Astrocyte (in vitro differentiated cells and primary cell): ENCODE measurements around the gene CCDC180. TPM values are rescaled to one million over a fixed set of nuclear protein-coding genes. Genes with fewer than 3 reads are reported as not detected.

Source experiments
- DNase-seq: peaks from one replicate; pipeline ENCODE4 v3.0.0-alpha.2; 2010; ENCODE audit warnings: low read depth
- FAIRE-seq: peaks from 2 replicates; lab custom pipeline; 2011; peaks lifted over from hg19 to GRCh38; lab: Jason Lieb, UNC
- H2AFZ ChIP-seq: 2 replicates; pipeline ENCODE4 v1.6.0; 2012; ENCODE audit warnings: low read depth, low read length, inconsistent platforms
- H3K27ac ChIP-seq: 2 replicates; pipeline ENCODE4 v1.5.1; 2011; ENCODE audit warnings: low read depth, low read length, inconsistent platforms
- H3K27me3 ChIP-seq: 2 replicates; pipeline ENCODE4 v1.6.0; 2011; ENCODE audit warnings: low read length, inconsistent platforms; ENCODE audit not compliant: insufficient read depth
- H3K36me3 ChIP-seq: 2 replicates; pipeline ENCODE4 v1.5.1; 2011; ENCODE audit warnings: low read length, inconsistent platforms; ENCODE audit not compliant: insufficient read depth
- H3K4me1 ChIP-seq: 2 replicates; pipeline ENCODE4 v1.5.1; 2011; ENCODE audit warnings: low read length, inconsistent platforms; ENCODE audit not compliant: insufficient read depth
- H3K4me2 ChIP-seq: 2 replicates; pipeline ENCODE4 v1.6.0; 2012; ENCODE audit warnings: low read length, inconsistent platforms
- H3K4me3 ChIP-seq: 2 replicates; pipeline ENCODE4 v1.5.1; 2011; ENCODE audit warnings: low read depth, mild to moderate bottlenecking, low read length, inconsistent platforms; ENCODE audit not compliant: insufficient read depth
- H3K79me2 ChIP-seq: 2 replicates; pipeline ENCODE4 v1.6.0; 2012; ENCODE audit warnings: mild to moderate bottlenecking, low read length, inconsistent platforms; ENCODE audit not compliant: insufficient read depth
- H3K9ac ChIP-seq: 2 replicates; pipeline ENCODE4 v1.6.0; 2012; ENCODE audit warnings: mild to moderate bottlenecking, low read length, inconsistent platforms
- H3K9me3 ChIP-seq: 2 replicates; pipeline ENCODE4 v1.5.1; 2012; ENCODE audit warnings: low read depth, mild to moderate bottlenecking, low read length, inconsistent platforms; ENCODE audit not compliant: insufficient read depth
- H4K20me1 ChIP-seq: 2 replicates; pipeline ENCODE4 v1.6.0; 2012; ENCODE audit warnings: low read length, inconsistent platforms; ENCODE audit not compliant: insufficient read depth
- H3K27ac Mint-ChIP-seq: one replicate; pipeline ENCODE4 v1.8.0; 2021; ENCODE audit warnings: mild to moderate bottlenecking, mixed read lengths; ENCODE audit not compliant: unreplicated experiment
- H3K27me3 Mint-ChIP-seq: one replicate; pipeline ENCODE4 v1.8.0; 2021; ENCODE audit warnings: low read depth, mixed read lengths; ENCODE audit not compliant: unreplicated experiment
- H3K36me3 Mint-ChIP-seq: one replicate; pipeline ENCODE4 v1.8.0; 2021; ENCODE audit warnings: low read depth, mixed read lengths; ENCODE audit not compliant: unreplicated experiment
- H3K4me1 Mint-ChIP-seq: one replicate; pipeline ENCODE4 v1.8.0; 2021; ENCODE audit warnings: low read depth, mixed read lengths; ENCODE audit not compliant: unreplicated experiment
- H3K4me3 Mint-ChIP-seq: one replicate; pipeline ENCODE4 v1.8.0; 2021; ENCODE audit warnings: mild to moderate bottlenecking, moderate library complexity, mixed read lengths; ENCODE audit not compliant: unreplicated experiment
- H3K9me3 Mint-ChIP-seq: one replicate; pipeline ENCODE4 v1.8.0; 2021; ENCODE audit warnings: mild to moderate bottlenecking, mixed read lengths; ENCODE audit not compliant: unreplicated experiment
- CTCF ChIP-seq: IDR thresholded peaks from 2 replicates; pipeline ENCODE4 v1.5.1; 2011; ENCODE audit warnings: low read depth, mild to moderate bottlenecking, inconsistent platforms, low read length, moderate library complexity; ENCODE audit not compliant: insufficient read depth
- EZH2 ChIP-seq: IDR thresholded peaks from 2 replicates; pipeline ENCODE4 v1.6.1; 2012; ENCODE audit warnings: mild to moderate bottlenecking, low read length, inconsistent platforms; ENCODE audit not compliant: insufficient read depth
- total RNA-seq: library from RNA; stranded (reverse); gene quantifications from 2 replicates; pipeline ENCODE4 v1.2.1, GENCODE V29; 2021

CCDC180 gene
- total RNA-seq, 1 donor from 2014 or later, result 2.2 TPM

GRCh38 chr9:97300586-97300985, 6.9 kb upstream of the CCDC180 start:
- no peak for DNase-seq

GRCh38 chr9:97301974-97302373, 5.5 kb upstream of the CCDC180 start:
- DNase-seq (no peak), FAIRE-seq (no peak)
- H3K79me2 ChIP-seq, result no peaks in the 10 kb centered on the region
- H3K9me3 Mint-ChIP-seq, result peaks cover 7% of the 10 kb centered on the region
- H3K4me3 ChIP-seq, result no peak overlapping the region
- H3K4me1 Mint-ChIP-seq, result no peaks in the 10 kb centered on the region
- H2AFZ ChIP-seq, result no peak overlapping the region
- H3K27me3 Mint-ChIP-seq, result no peaks in the 10 kb centered on the region
- peaks cover 9% of the 10 kb centered on the region for H3K36me3 Mint-ChIP-seq
- no peak overlapping the region for H3K27ac Mint-ChIP-seq
- no peak overlapping the region for H3K9ac ChIP-seq
- H3K4me3 Mint-ChIP-seq, result no peak overlapping the region
- no peaks in the 10 kb centered on the region for H3K9me3 ChIP-seq
- H3K36me3 ChIP-seq, result no peaks in the 10 kb centered on the region
- H3K4me2 ChIP-seq, result no peak overlapping the region
- H4K20me1 ChIP-seq, result no peaks in the 10 kb centered on the region
- no peak overlapping the region for H3K27ac ChIP-seq
- H3K4me1 ChIP-seq, result peaks cover 3% of the 10 kb centered on the region
- H3K27me3 ChIP-seq, result peaks cover 3% of the 10 kb centered on the region
- TF ChIP-seq CTCF (no peak), EZH2 (no peak)

More at GRCh38 chr9:97300586-97300985, 6.9 kb upstream of the CCDC180 start:
- Histone ChIP-seq H3K4me2 (no peak overlapping the region), H3K79me2 (no peaks in the 10 kb centered on the region), H3K27me3 (no peaks in the 10 kb centered on the region), H3K4me1 (no peaks in the 10 kb centered on the region), H4K20me1 (no peaks in the 10 kb centered on the region), H2AFZ (no peak overlapping the region), H3K36me3 (no peaks in the 10 kb centered on the region), H3K27ac (no peak overlapping the region), H3K9me3 (no peaks in the 10 kb centered on the region), H3K9ac (no peak overlapping the region), H3K4me3 (no peak overlapping the region)
- peaks cover 7% of the 10 kb centered on the region for H3K9me3 Mint-ChIP-seq
- H3K4me1 Mint-ChIP-seq, result no peaks in the 10 kb centered on the region
- no peaks in the 10 kb centered on the region for H3K27me3 Mint-ChIP-seq
- no peak overlapping the region for H3K4me3 Mint-ChIP-seq
- FAIRE-seq, result no peak
- H3K27ac Mint-ChIP-seq, result no peak overlapping the region
- TF ChIP-seq EZH2, result no peak
- TF ChIP-seq CTCF, result no peak
- peaks cover 6% of the 10 kb centered on the region for H3K36me3 Mint-ChIP-seq

DNA sequence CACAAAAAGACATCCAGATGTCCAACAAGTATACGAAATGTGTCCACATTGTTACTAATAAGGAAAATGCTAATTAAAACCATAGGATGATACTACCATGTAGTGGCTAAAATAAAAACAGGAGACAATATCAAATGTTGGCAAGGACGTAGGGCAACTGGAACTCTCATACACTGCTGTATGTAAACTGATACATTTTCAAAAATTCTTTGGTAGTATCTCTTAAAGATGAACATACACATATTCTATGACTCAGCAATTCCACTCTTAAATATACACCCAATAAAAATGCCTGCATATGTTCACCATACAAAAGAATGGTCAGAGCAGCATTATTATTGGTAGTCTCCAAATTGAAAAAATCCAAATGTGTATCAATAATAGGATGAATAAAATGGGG, 2.9 kb upstream of the CCDC180 start:
- H3K9ac ChIP-seq, result no peak overlapping the region
- H3K27ac Mint-ChIP-seq, result no peak overlapping the region
- TF ChIP-seq CTCF (no peak), EZH2 (no peak)
- DNase-seq (no peak), FAIRE-seq (no peak)
- no peaks in the 10 kb centered on the region for H3K4me1 Mint-ChIP-seq
- no peaks in the 10 kb centered on the region for H4K20me1 ChIP-seq
- H3K4me2 ChIP-seq, result no peak overlapping the region
- H3K79me2 ChIP-seq, result no peaks in the 10 kb centered on the region
- no peak overlapping the region for H2AFZ ChIP-seq
- H3K27ac ChIP-seq, result no peak overlapping the region
- no peaks in the 10 kb centered on the region for H3K27me3 Mint-ChIP-seq
- H3K36me3 Mint-ChIP-seq, result peaks cover 9% of the 10 kb centered on the region
- H3K27me3 ChIP-seq, result peaks cover 3% of the 10 kb centered on the region
- H3K4me3 ChIP-seq, result no peak overlapping the region
- no peaks in the 10 kb centered on the region for H3K36me3 ChIP-seq
- peaks cover 7% of the 10 kb centered on the region for H3K9me3 Mint-ChIP-seq
- H3K4me3 Mint-ChIP-seq, result no peak overlapping the region
- H3K4me1 ChIP-seq, result peaks cover 11% of the 10 kb centered on the region
- no peaks in the 10 kb centered on the region for H3K9me3 ChIP-seq
